ENCODE results near the gene SLC16A6.
A peak's percentile ranks its signal among the peaks of the same experiment; 100 is the strongest.
"Not testable (repeated sequence)": the region's sequence is repeated elsewhere in the genome, so short reads cannot be mapped to it uniquely, and the experiment has no call there.

Gene SLC16A6

GRCh38 chr17:68290268-68290954 lies 516 bp downstream of the SLC16A6 start:
- no peak for DNase-seq (ENCODE audit: low read depth)

DNA sequence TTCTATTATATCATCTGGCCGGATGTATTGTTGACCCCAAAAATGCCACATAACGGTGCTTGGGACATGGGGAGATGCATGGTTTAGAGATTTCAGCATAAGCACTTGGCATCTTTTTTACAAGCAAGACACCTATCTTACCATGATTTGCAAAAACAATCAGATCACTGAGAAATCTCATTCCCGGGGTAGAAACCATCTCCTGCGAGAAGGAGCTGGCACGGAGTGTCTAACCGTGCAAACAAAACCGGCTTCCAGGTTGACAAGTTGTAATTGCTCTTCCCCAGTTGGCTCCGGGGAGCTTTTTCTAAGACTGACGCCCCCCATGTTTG lies 1.0 kb downstream of the SLC16A6 start:
- DNase-seq (ENCODE audit: low read depth), result no peak

DNA sequence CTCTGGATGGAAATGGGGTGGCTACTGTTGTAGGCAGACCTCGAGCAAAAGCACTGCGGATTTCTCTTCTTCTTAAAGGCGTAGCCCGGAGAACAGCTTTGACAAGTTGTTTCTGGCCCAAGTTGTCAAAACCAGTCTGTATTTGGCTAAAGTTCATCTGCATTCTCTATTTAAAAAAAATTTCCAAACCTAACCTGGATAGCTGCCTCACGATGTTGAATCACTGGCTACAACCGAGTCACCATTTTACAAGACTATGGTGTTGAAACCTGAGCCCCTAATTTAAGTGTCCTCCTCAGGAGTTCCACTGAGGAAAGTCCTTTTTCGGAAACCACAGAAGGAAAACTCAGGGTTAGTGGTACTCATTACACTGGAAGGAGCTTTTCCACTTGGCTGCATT lies 1.5 kb downstream of the SLC16A6 start:
- no peak for DNase-seq (ENCODE audit: low read depth)

GRCh38 chr17:68288804-68289203 lies 2.1 kb downstream of the SLC16A6 start:
- DNase-seq (ENCODE audit: low read depth), result no peak

- DNase-seq (ENCODE audit: low read depth), result no peak
These were observed 2.6 kb downstream of the SLC16A6 start for GRCh38 chr17:68288375-68288774.

GRCh38 chr17:68281965-68282364 lies 9.0 kb downstream of the SLC16A6 start:
- not testable (repeated sequence) for DNase-seq (ENCODE audit: low read depth)

GRCh38 chr17:68277807-68278206 lies 13.1 kb downstream of the SLC16A6 start:
- DNase-seq (ENCODE audit: low read depth), result no peak

- not testable (repeated sequence) for DNase-seq (ENCODE audit: low read depth)
These were observed 14.6 kb downstream of the SLC16A6 start for GRCh38 chr17:68276339-68276738.

- no peak for DNase-seq (ENCODE audit: low read depth)
These were observed 17.2 kb downstream of the SLC16A6 start for GRCh38 chr17:68273722-68274121.

DNA sequence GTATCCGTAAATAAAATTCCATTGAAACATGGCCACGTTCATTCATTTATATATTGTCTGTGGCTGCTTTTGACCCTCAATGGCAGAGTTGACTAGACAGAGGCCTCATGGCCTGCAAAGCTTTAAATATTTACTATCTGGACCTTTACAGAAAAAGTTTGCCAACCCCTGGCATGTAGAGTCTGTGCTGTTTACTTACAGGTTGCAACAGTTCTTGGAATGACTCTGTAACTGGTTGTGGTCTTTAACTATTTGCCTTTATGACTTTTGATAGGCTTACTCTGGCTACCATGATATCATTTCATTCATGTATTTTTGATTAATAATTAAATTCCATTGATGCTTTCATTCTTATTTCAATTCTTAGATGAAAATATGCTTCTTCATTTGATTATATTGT lies 25.1 kb downstream of the SLC16A6 start:
- not testable (repeated sequence) for DNase-seq (ENCODE audit: low read depth)

DNA sequence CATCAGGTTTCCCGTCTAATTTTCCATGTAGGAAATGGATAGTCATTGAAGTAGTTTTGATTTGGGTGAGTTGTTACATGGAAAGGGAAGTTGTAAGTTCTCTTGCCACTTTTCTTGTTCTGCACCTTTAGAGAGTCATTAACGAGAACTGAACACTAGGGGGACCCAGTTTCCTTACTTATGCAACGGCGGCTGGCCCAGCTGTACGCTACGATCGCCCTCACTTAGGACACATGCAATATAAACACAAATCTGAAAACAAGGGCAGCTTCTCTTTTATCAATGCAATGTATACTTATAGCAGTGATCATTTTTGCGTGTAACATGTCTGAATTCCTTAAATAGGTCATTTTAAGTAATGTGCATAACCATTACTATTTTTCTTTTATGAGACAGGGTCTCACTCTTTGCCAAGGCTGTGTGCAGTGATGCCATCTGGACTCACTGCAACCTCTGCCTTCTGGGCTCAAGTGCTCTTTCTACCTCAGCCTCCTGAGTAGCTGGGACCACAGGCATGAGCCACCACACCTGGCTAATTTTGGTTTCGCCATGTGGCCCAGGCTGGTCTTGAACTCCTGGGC lies 27.7 kb downstream of the SLC16A6 start:
- DNase-seq (ENCODE audit: low read depth), result peak; percentile 40

DNA sequence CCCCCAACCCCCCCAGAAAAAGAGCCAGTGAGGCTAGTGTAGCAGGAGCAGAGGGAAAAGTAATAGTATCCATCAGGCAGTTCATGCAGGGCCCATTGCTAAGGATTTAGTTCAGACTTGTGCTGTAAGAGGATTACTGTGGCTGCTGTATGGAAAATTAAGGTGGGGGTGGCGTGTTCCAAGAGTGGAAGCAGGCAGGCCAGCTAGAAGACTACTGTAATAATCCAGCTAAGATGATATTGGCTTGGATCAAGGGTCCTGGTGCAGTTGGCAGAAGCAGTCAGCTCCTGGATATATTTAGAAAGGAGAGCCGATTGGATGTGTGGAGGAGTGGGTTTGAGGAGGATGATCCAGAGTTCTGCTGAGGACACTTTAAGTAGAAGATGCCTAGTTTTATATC lies 28.5 kb downstream of the SLC16A6 start:
- not testable (repeated sequence) for DNase-seq (ENCODE audit: low read depth)

- no peak for DNase-seq (ENCODE audit: low read depth)
These were observed 30.7 kb downstream of the SLC16A6 start for GRCh38 chr17:68260051-68260762.

- not testable (repeated sequence) for DNase-seq (ENCODE audit: low read depth)
These were observed 31.3 kb downstream of the SLC16A6 start for GRCh38 chr17:68259648-68259951.

DNA sequence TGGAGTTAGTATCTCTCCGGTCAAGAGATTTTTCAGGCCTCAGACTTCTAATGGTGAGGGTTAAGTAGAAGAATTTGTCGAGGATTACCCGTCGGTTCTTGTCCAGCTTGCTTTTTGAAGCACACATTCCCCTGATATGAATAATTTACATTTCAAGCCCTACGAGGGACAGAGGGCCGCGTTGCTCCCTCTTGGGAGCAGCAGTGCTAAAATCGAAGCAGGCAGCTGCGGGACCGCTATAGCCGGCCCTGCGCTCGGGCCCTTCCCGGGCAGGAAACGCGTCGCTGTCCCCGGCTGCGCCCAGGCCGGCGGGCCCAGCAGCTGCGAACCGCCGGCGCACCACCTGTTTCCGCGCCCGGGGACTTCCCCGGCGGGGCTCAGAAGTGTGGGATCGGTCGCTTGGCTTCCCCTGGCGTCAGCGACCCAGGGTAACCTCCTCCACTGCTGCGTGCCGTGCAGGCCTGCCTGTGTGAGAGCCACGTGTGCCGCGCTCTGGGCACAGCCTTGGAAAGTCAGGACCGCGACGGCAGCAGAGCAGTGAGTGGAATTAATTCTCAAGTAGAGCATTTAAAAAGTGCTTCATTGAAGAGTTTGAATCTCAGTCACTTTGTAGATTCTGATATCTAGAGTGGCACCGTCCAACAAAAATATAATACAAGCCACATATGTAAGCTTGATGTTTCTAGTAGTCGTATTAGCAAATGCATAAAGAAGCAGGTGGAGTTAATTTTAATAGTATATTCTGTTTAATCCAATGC lies 31.9 kb downstream of the SLC16A6 start:
- DNase-seq (ENCODE audit: low read depth), result peak; percentile 34

- DNase-seq (ENCODE audit: low read depth), result no peak
These were observed 33.0 kb downstream of the SLC16A6 start for GRCh38 chr17:68257934-68258333.

GRCh38 chr17:68256701-68257100 lies 34.2 kb downstream of the SLC16A6 start:
- DNase-seq (ENCODE audit: low read depth), result not testable (repeated sequence)

DNA sequence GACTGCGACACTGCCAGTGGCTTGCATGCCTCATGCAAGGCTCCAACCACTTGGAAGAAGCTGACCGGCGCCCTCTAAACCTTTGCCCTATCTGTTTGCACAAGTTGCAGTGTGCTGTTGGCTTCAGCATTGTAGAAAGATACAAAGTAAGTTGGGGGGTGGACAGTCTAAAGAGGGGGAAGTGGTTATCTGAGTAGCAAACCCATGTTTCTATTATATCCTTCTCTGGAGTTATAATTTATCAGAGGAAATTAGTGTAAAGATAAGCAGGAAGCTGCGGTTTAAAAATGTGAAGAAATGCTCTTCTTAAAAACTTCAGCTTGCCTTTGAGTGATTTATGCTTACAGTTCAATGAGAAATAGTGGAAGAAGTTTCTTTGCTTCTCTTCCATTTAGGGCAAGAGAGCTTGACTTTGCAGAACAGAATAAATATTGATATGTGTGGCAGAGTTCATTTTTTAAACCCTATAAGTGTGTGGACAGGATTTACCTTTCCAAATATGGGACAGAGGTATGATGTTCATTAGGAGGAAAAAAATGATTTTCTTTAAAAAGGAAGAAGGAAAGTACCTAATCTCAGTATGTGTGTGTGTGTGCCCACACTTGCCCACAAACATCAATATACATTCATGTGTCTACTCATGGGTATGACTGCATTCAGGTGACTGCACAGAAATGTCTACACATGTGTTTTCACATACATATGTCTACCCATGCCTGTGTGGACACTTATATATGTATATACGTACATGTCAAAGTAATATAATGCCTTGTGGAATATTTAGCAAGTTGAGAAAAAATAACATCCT lies 35.0 kb downstream of the SLC16A6 start:
- DNase-seq (ENCODE audit: low read depth), result no peak

GRCh38 chr17:68255151-68255550 lies 35.8 kb downstream of the SLC16A6 start:
- DNase-seq (ENCODE audit: low read depth), result no peak

DNA sequence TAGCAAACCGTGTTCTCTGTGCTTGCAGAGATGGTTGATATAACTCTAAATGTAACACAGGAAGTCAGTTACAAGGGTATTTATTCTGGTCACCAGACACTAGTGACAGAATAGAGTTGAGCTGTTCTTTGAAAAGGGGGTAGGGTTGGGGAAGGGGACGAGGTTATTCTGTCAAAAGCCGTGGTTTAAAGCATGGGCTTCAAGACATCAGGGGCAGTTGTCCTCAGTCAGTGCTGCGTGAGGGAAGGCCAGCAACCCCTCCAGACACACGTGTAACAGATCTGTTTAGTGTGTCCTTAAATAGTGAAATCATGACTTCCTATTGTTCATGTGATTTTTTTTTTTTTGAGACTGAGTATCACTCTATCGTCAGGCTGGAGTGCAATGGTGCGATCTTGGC lies 37.5 kb downstream of the SLC16A6 start:
- DNase-seq (ENCODE audit: low read depth), result not testable (repeated sequence)

DNA sequence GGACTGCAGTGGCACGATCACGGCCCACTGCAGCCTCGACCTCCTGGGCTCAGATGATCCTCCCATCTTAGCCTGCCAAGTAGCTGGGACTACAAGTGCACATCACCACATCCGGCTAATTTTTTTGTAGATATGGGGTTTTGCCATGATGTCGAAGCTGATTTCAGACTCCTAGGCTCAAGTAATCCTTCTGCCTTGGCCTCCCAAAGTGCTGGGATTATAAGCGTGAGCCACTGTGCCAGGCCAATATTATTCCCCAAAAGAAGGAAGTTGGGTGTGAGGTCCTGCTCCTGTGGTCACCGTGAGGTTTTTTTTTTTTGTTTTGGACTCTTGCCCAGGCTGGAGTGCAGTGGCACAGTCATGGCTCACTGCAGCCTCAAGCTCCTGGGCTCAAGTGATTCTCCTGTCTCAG lies 41.6 kb downstream of the SLC16A6 start:
- DNase-seq (ENCODE audit: low read depth), result no peak

GRCh38 chr17:68248891-68249290 lies 42.0 kb downstream of the SLC16A6 start:
- no peak for DNase-seq (ENCODE audit: low read depth)
